HG02678 (cell line): ENCODE measurements around the gene SARS2.
A peak's percentile ranks its signal among the peaks of the same experiment; 100 is the strongest.
"Not testable (repeated sequence)": the region's sequence is repeated elsewhere in the genome, so short reads cannot be mapped to it uniquely, and the experiment has no call there.

Source experiments
- ATAC-seq: cut with Tn5 transposase; IDR thresholded peaks from one replicate; pipeline ENCODE4 v1.9.1; 2021; ENCODE audit warnings: mild to moderate bottlenecking, moderate library complexity; ENCODE audit not compliant: unreplicated experiment

SARS2 gene, protein sequence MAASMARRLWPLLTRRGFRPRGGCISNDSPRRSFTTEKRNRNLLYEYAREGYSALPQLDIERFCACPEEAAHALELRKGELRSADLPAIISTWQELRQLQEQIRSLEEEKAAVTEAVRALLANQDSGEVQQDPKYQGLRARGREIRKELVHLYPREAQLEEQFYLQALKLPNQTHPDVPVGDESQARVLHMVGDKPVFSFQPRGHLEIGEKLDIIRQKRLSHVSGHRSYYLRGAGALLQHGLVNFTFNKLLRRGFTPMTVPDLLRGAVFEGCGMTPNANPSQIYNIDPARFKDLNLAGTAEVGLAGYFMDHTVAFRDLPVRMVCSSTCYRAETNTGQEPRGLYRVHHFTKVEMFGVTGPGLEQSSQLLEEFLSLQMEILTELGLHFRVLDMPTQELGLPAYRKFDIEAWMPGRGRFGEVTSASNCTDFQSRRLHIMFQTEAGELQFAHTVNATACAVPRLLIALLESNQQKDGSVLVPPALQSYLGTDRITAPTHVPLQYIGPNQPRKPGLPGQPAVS

DNA sequence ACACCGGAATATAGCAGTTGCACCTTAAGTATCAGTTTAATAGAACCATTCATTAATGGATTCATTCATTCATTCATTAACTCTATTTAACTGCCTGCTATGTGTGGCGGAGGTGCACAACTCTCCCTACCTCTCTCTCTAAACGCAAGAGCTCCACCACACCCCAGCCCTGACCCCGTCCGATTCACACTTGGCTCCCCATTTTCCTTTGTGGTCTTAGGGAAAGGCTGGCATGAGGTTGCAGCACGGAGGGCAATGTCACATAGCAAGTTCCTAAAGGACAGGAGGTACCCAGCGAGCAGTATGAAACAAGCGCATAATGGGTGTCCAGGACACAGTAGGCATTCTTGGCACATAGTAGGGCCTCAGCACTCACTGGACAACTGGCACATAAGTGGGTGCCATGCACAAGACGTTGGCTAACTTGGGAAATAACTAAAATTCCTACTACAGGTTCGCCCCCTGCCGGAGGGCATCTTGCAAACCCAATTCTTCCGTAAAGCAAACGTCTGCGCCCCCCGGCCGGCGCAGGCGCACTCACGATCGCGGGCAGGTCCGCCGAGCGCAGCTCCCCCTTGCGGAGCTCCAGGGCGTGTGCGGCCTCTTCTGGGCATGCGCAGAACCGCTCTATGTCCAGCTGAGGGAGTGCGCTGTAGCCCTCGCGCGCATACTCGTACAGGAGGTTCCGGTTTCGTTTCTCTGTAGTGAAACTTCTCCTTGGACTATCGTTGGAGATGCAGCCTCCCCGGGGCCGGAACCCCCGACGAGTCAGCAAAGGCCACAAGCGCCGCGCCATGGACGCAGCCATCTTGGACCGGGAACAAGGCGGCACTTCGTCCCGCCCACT is at the start of gene SARS2:
Gene SARS2 (minus strand): TSS at position 835 of the 847 bp plus-strand sequence. CDS start 27 bp downstream, at position 808.
- ATAC-seq, result peak; percentile 65

- ATAC-seq, result no peak
These were observed 49.2 kb upstream of the SARS2 start for GRCh38 chr19:38979812-38980211.

GRCh38 chr19:38978326-38978689 is 47.7 kb upstream of the SARS2 start:
- ATAC-seq, result no peak

- ATAC-seq, result no peak
These were observed 47.1 kb upstream of the SARS2 start for GRCh38 chr19:38977445-38978325.

GRCh38 chr19:38975861-38976271 is 45.3 kb upstream of the SARS2 start:
- ATAC-seq, result no peak

DNA sequence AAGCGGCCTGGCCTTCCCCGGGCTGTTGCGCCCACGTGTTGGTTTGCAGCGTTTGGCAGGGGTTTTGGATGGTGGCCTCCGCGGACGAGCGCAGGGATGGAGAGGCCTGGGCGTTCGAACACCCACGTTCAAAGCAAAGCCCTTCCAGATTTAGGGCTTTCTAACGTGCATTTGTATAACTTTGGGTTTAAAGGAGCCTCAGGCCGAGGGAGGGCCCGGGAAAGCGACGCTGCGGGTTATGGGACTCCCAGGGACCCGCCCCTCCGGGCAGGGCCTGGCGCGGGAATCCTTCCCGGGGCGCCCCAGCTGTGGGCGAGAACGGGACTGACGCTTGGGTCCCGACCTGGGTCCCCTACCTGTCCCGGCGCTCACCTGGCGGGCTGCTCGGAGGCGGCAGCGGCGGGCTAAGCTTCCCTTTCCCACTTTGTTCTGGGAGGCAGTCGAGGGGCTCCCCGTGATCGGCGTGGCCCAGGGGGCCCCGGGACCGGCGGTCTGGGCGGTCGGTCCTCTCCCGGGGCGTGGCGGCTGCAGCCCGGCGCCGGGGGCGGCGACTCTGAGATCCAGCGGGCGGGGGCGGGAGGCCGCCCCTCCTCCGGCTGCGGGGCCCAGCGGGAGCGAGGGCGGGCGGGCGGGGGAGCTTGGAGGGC is 44.8 kb upstream of the SARS2 start, which contains the start of gene FBXO17:
Gene FBXO17 (minus strand): TSS at position 529 of the 647 bp plus-strand sequence. CDS start 25,423 bp downstream, outside the sequence.
- ATAC-seq, result no peak

DNA sequence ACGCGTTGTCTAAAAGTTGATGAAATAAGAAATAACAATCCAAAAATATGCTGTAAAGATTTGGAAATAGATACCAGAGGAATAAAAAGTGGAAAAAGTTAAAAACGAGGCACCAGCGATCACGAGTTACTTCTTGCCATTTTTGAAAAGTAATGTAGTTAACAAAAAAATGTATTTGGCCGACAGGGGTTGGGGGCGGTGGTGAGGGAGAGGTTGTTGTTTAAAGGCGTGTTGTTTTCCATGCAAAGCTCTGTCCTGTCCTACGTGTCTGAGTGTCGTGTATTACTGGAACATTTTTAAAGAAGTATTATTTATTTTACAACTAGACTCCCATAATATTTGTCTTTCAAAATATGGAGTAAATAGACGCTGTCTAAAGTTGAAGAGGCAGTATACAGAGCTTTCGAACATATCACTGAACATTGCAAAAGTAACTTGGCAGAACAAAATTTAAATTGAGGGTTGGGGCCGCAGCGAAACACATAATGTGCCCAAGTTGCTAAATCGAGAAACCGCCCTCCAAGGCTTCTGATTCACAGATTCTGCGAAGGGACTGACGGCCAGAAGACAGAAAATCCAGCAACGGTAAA is 44.2 kb upstream of the SARS2 start:
- no peak for ATAC-seq

DNA sequence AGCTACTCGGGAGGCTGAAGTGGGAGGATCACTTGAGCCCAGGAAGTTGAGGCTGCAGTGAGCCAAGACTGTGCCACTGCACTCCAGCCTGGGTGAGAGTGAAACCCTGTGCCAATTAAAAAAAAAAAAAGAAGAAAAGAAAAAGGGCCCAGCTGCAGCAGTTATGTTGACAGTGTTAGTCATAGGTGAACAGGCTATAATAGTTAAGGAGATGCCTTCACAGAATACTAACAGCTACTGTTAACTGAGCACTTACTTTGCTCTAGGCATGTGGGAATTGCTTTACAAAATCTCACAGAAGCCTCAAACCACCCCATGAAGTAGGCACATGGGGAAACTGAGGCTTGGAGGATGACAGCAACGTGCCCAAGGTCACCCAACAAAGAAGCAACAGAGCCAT is 41.1 kb upstream of the SARS2 start:
- no peak for ATAC-seq

DNA sequence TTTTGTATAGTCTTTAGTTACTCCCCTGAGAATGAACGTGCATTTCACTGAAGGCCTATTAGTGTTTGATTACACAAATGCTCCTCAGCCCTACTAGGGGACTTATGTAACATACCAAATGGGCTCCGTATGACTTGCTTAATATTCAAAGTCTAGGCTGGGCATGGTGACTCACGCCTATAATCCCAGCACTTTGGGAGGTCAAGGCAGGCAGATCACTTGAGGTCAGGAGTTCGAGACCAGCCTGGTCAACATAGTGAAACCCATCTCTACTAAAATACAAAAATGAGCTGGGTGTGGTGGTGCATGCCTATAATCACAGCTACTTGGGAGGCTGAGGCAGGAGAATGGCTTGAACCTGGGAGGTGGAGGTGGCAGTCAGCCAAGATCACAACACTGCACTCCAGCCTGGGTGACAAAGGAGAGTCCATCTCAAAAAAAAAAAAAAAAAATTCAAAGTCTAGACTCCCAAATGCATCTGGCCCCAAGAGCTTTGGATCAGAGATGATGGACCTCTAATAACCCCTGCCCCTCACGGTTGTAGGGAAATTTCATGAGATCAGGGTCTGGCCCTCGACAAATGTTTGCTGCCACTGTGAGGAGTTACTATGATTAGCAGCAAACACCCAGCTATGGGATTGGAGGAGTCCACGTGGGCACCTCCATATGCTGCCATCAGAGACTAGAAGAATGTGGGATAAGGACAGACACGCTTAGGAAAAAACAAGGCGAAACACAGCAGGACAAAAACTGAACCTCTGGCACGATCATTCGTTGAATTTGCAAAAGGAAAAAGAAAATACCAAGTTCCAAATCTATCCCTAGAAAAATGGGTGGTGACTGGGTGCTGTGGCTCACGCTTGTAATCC is 40.3 kb upstream of the SARS2 start:
- ATAC-seq, result no peak

DNA sequence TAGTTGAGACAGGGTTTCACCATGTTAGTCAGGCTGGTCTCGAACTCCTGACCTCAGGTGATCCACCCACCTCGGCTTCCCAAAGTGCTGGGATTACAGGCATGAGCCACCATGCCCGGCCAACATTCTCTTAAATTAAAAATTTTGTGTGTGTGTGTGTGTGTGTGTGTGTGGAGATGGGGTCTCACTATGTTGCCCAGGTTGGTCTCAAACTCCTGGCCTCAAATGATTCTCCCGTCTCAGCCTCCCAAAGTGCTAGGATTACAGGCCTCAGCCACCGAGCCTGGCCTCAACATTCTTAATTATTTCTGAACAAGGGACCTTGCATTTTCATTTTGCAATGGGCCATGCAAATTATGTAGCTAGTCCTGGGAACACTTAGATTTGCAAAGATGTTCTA is 35.6 kb upstream of the SARS2 start:
- ATAC-seq, result not testable (repeated sequence)

- ATAC-seq, result no peak
These were observed 34.2 kb upstream of the SARS2 start for GRCh38 chr19:38964738-38965137.

DNA sequence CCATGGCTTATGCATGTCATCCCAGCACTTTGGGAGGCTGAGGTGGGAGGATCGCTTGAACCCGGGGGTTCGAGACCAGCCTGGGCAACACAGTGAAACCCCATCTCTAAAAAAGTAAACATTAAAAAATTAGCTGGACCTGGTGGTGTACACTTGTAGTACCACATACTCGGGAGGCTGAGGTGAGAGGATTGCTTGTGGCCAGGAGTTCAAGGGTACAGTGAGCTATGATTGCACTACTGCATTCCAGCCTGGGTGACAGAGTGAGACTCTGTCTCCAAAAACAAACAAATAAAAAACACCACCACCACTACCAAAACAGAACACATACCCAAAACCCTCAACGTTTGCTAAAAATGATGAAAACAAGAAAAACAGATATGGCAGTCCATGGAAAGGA is 29.1 kb upstream of the SARS2 start:
- no peak for ATAC-seq

GRCh38 chr19:38958301-38958700 is 27.7 kb upstream of the SARS2 start:
- no peak for ATAC-seq

GRCh38 chr19:38956264-38956663 is 25.7 kb upstream of the SARS2 start:
- ATAC-seq, result no peak

DNA sequence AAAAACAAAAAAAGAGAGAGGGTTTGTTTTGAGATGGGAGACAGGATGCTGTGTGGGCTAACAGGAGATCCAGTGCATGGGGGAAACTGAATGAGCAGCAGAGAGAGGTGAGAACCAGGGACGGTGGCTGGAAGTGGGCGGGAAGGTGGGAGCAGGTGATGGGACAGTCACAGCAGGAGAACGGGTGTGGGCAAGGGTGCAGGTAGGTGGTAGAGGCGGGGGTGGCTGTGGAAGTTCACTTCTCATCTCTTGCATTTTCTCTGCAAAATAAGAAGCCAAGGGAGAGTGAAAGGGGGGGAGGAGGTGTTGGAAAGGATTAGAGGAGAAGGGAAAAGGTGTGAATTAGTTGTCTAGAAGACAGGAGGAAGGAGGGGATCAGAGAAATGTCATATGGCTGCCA is 23.1 kb upstream of the SARS2 start:
- no peak for ATAC-seq

- no peak for ATAC-seq
These were observed 22.0 kb upstream of the SARS2 start for GRCh38 chr19:38952395-38953165.

DNA sequence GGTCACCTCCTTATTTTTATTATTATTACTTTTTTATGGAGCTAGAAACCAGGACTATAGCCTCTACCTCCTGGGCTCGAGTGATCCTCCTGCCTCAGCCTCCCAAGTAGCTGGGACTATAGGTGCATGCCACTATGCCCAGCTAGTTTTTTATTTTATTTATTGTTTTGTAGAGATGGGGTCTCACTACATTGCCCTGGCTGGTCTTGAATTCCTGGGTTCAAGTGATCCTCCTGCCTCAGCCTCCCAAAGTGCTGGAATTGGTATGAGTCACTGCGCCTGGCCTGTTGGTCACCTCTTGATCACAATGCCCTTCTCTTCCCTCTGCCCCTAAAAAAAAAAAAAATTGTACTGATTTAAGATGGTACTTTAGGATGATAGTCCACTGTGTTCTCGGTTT is 20.6 kb upstream of the SARS2 start:
- ATAC-seq, result no peak
